ENCODE data around the gene CHRNA5. TPM values are rescaled to one million over a fixed set of nuclear protein-coding genes. Genes with fewer than 3 reads are reported as not detected.

The CHRNA5 gene
- total RNA-seq, 1 donor from 2014 or later = 9.1 TPM

GRCh38 chr15:78565951-78566774, 843 bp downstream of the CHRNA5 start:
- peak; percentile 34 for TF ChIP-seq CTCF (conservative IDR thresholded peaks at IDR 0.05; ENCODE audit: low read depth, low read length)
- H3K4me3 ChIP-seq (ENCODE audit: low read depth, low read length) = peak overlapping the region; percentile 65
- no peak for DNase-seq (ENCODE audit: low read depth)

- TF ChIP-seq CTCF (conservative IDR thresholded peaks at IDR 0.05; ENCODE audit: low read depth, low read length) = no peak
- DNase-seq (ENCODE audit: low read depth) = no peak
- no peak overlapping the region for H3K4me3 ChIP-seq (ENCODE audit: low read depth, low read length)
Measured at GRCh38 chr15:78567531-78567930, 2.2 kb downstream of the CHRNA5 start.

- no peak for TF ChIP-seq CTCF (conservative IDR thresholded peaks at IDR 0.05; ENCODE audit: low read depth, low read length)
- DNase-seq (ENCODE audit: low read depth) = no peak
- no peak overlapping the region for H3K4me3 ChIP-seq (ENCODE audit: low read depth, low read length)
Measured at GRCh38 chr15:78570710-78571109, 5.4 kb downstream of the CHRNA5 start.

GRCh38 chr15:78571382-78571781, 6.1 kb downstream of the CHRNA5 start:
- H3K4me3 ChIP-seq (ENCODE audit: low read depth, low read length) = no peak overlapping the region
- no peak for TF ChIP-seq CTCF (conservative IDR thresholded peaks at IDR 0.05; ENCODE audit: low read depth, low read length)
- DNase-seq (ENCODE audit: low read depth) = no peak

- no peak for DNase-seq (ENCODE audit: low read depth)
- TF ChIP-seq CTCF (conservative IDR thresholded peaks at IDR 0.05; ENCODE audit: low read depth, low read length) = no peak
- H3K4me3 ChIP-seq (ENCODE audit: low read depth, low read length) = no peak overlapping the region
Measured at GRCh38 chr15:78573416-78573815, 8.1 kb downstream of the CHRNA5 start.

- no peak for TF ChIP-seq CTCF (conservative IDR thresholded peaks at IDR 0.05; ENCODE audit: low read depth, low read length)
- DNase-seq (ENCODE audit: low read depth) = no peak
- no peak overlapping the region for H3K4me3 ChIP-seq (ENCODE audit: low read depth, low read length)
Measured at GRCh38 chr15:78574944-78575343, 9.6 kb downstream of the CHRNA5 start.

GRCh38 chr15:78597583-78597982, 32.3 kb downstream of the CHRNA5 start:
- no peak overlapping the region for H3K4me3 ChIP-seq (ENCODE audit: low read depth, low read length)
- TF ChIP-seq CTCF (conservative IDR thresholded peaks at IDR 0.05; ENCODE audit: low read depth, low read length) = no peak

More at GRCh38 chr15:78597583-78597982, 32.3 kb downstream of the CHRNA5 start:
- DNase-seq (ENCODE audit: low read depth) = no peak

All from epithelial cell of proximal tubule (primary cell).